HepG2 (cell line): Measurements from ENCODE around the gene TMC8. TPM values are rescaled to one million over a fixed set of nuclear protein-coding genes. Genes with fewer than 3 reads are reported as not detected.
A peak's percentile ranks its signal among the peaks of the same experiment; 100 is the strongest.

Experiments
- CBX5 ChIP-seq: sonication (generic); formaldehyde crosslinking; IDR thresholded peaks from 2 replicates; pipeline ENCODE4 v1.4.0; 2020; ENCODE audit warnings: missing genetic modification reagents, borderline replicate concordance
- ELF3 ChIP-seq: IDR thresholded peaks from 2 replicates; pipeline ENCODE4 v1.6.1; 2016; ENCODE audit warnings: missing genetic modification reagents, missing compliant biosample characterization
- GLI4 ChIP-seq: sonication (generic); formaldehyde crosslinking; IDR thresholded peaks from 2 replicates; pipeline ENCODE4 v1.5.1; 2020; ENCODE audit warnings: missing genetic modification reagents, mild to moderate bottlenecking, moderate library complexity, borderline replicate concordance
- HNRNPL ChIP-seq: fragments of 200-400 bp; formaldehyde crosslinking; IDR thresholded peaks from 2 replicates; pipeline ENCODE4 v1.6.1; 2017; ENCODE audit warnings: mild to moderate bottlenecking, low read depth, low read length
- IKZF4 ChIP-seq: sonication (generic); formaldehyde crosslinking; IDR thresholded peaks from 2 replicates; pipeline ENCODE4 v1.5.1; 2020; ENCODE audit warnings: borderline replicate concordance, mild to moderate bottlenecking, low read depth, missing genetic modification reagents; ENCODE audit errors: not compliant biosample characterization
- JARID2 ChIP-seq: sonication (generic); formaldehyde crosslinking; IDR thresholded peaks from 2 replicates; pipeline ENCODE4 v1.8.1; 2023; ENCODE audit warnings: missing genetic modification reagents, inconsistent platforms; ENCODE audit not compliant: insufficient replicate concordance
- KDM2A ChIP-seq: sonication (generic); formaldehyde crosslinking; IDR thresholded peaks from 2 replicates; pipeline ENCODE4 v1.4.0; 2020; ENCODE audit warnings: low read depth, missing genetic modification reagents, borderline replicate concordance
- KMT2A ChIP-seq: sonication (generic); formaldehyde crosslinking; IDR thresholded peaks from 2 replicates; pipeline ENCODE4 v1.4.0; 2020; ENCODE audit warnings: missing genetic modification reagents
- MAZ ChIP-seq, 2 experiments: sonication (generic) in 1 of 2; formaldehyde crosslinking in 1 of 2; IDR thresholded peaks; 2 replicates each; pipeline versions ENCODE4 v1.5.0 to v1.6.1; 2012 to 2020; ENCODE audit warnings: low read depth in 2 of 2, mild to moderate bottlenecking in 2 of 2, borderline replicate concordance in 1 of 2, improper control_type of control experiment in 1 of 2, low read length in 1 of 2, missing genetic modification reagents in 1 of 2, moderate library complexity in 1 of 2
- NCOA1 ChIP-seq: sonication (generic); formaldehyde crosslinking; IDR thresholded peaks from 2 replicates; pipeline ENCODE4 v1.9.0; 2021; ENCODE audit warnings: missing genetic modification reagents
- NR2F1 ChIP-seq, 2 experiments: fragments of 450-650 bp in 1 of 2; formaldehyde crosslinking in 1 of 2; IDR thresholded peaks; 2 replicates each; pipeline versions ENCODE4 v1.5.0 to v1.6.1; 2016 to 2020; ENCODE audit warnings: mild to moderate bottlenecking in 1 of 2, missing compliant biosample characterization in 1 of 2, missing genetic modification reagents in 1 of 2, moderate library complexity in 1 of 2
- NR2F6 ChIP-seq, 2 experiments: IDR thresholded peaks; 2 replicates each; pipeline ENCODE4 v1.6.1; 2016; ENCODE audit warnings: antibody characterized with exemption in 1 of 2, mild to moderate bottlenecking in 1 of 2
- SP5 ChIP-seq: IDR thresholded peaks from 2 replicates; pipeline ENCODE4 v1.6.1; 2016; ENCODE audit warnings: low read depth, borderline replicate concordance
- ZBTB33 ChIP-seq: sonication (generic); formaldehyde crosslinking; IDR thresholded peaks from 2 replicates; pipeline ENCODE4 v1.4.0; 2020; ENCODE audit warnings: missing genetic modification reagents
- ZMYM2 ChIP-seq: sonication (generic); formaldehyde crosslinking; IDR thresholded peaks from 2 replicates; pipeline ENCODE4 v1.8.0; 2022; ENCODE audit warnings: mild to moderate bottlenecking, missing genetic modification reagents
- ZNF256 ChIP-seq: sonication (generic); formaldehyde crosslinking; conservative IDR thresholded peaks from 2 replicates; pipeline ENCODE4 v1.4.0; 2020; ENCODE audit warnings: missing genetic modification reagents
- ZNF260 ChIP-seq: sonication (generic); formaldehyde crosslinking; IDR thresholded peaks from 2 replicates; pipeline ENCODE4 v1.4.0; 2020; ENCODE audit warnings: missing genetic modification reagents, low read depth, mild to moderate bottlenecking, borderline replicate concordance
- ZNF275 ChIP-seq: sonication (generic); formaldehyde crosslinking; IDR thresholded peaks from 2 replicates; pipeline ENCODE4 v1.8.0; 2022; ENCODE audit warnings: missing genetic modification reagents, mild to moderate bottlenecking, inconsistent platforms, borderline replicate concordance
- ZNF326 ChIP-seq: sonication (generic); formaldehyde crosslinking; IDR thresholded peaks from 2 replicates; pipeline ENCODE4 v1.4.0; 2020; ENCODE audit warnings: missing genetic modification reagents, borderline replicate concordance
- ZNF460 ChIP-seq: sonication (generic); formaldehyde crosslinking; IDR thresholded peaks from 2 replicates; pipeline ENCODE4 v1.5.1; 2020; ENCODE audit warnings: missing genetic modification reagents, mild to moderate bottlenecking, borderline replicate concordance
- ZNF577 ChIP-seq: sonication (generic); formaldehyde crosslinking; IDR thresholded peaks from 2 replicates; pipeline ENCODE4 v1.4.0; 2020; ENCODE audit warnings: mild to moderate bottlenecking, low read depth, missing genetic modification reagents, borderline replicate concordance
- polyA plus RNA-seq, 8 experiments: library from polyadenylated mRNA; depleted of rRNA in 3 of 8; stranded (reverse) in 7 of 8; unstranded in 1 of 8; fragments of >200 nt; fragmentation: Illumina TruSeq in 4 of 8; extraction: Trizol in 4 of 8; gene quantifications; 2 replicates each; pipeline versions ENCODE4 v1.2.1 to v1.2.3, GENCODE V29; 2011 to 2016; ENCODE audit warnings: low read depth in 4 of 8, missing spikeins in 1 of 8, mixed read lengths in 1 of 8; ENCODE audit not compliant: insufficient read depth in 1 of 8
- total RNA-seq, 5 experiments: library from RNA; depleted of rRNA; stranded (reverse); fragments of >200 nt; fragmentation: Illumina TruSeq; extraction: Trizol; gene quantifications; 2 replicates each; pipeline ENCODE4 v1.2.3, GENCODE V29; 2016; ENCODE audit warnings: low read depth in 1 of 5
- TF ChIP-seq, protein P1 (sequence below): sonication (generic); formaldehyde crosslinking; IDR thresholded peaks from 2 replicates; pipeline ENCODE4 v1.4.0; 2020; ENCODE audit warnings: mild to moderate bottlenecking, low read depth, missing genetic modification reagents

TMC8 gene
- total and polyA plus RNA-seq, 2 of the 13 experiments (the other 11 are each of a cell fraction or from before 2014, with no cell fraction given): 0.53 to 7.8 TPM

DNA sequence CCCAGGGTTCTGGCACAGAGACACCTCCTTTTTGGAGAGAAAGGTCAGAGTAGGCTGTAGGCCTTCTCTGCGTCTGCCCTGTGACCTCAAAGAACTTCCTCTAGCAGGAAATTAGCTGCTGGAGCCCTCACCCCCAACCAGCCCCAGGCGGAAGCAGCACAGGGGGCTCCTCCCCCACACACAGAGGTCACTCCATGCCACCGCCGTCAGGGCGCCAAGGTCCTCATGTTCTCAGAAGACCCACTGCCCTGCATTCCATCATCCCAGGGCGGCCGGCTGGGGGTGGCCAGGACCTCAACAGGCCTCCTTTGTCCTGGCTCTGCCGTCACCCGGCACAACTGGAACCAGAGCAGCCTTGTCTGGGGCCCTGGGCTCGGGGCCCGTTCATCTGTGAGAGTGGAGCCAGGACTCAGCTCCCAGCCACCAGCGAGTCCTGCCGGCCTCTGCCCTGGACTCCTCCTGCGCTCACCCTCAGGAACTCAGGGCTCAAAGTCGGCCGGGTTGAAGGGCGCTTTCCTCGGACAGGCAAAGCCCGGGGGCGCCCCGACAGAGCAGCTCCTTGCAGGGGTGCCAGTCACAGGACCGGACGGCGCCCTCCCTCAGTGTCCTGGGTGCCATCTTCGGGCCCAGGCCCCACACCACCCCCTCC is 3.2 kb upstream of the TMC8 start (continued):
- TF ChIP-seq, protein P1, sequence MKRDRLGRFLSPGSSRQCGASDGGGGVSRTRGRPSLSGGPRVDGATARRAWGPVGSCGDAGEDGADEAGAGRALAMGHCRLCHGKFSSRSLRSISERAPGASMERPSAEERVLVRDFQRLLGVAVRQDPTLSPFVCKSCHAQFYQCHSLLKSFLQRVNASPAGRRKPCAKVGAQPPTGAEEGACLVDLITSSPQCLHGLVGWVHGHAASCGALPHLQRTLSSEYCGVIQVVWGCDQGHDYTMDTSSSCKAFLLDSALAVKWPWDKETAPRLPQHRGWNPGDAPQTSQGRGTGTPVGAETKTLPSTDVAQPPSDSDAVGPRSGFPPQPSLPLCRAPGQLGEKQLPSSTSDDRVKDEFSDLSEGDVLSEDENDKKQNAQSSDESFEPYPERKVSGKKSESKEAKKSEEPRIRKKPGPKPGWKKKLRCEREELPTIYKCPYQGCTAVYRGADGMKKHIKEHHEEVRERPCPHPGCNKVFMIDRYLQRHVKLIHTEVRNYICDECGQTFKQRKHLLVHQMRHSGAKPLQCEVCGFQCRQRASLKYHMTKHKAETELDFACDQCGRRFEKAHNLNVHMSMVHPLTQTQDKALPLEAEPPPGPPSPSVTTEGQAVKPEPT (CRISPR knock-in tag): 0 out of 2 replicates have a peak, but pooled peaks have one; percentile 46
- TF ChIP-seq ELF3 (CRISPR knock-in tag): peak; percentile 98
- TF ChIP-seq NR2F1 (CRISPR knock-in tag; IDR thresholded peaks at IDR 0.05): peak; percentile 59 to 75; a peak in 3 of 4 replicates
- TF ChIP-seq ZNF577 (CRISPR knock-in tag): no peak
- TF ChIP-seq ZMYM2 (CRISPR knock-in tag): 0 out of 2 replicates have a peak, but pooled peaks have one; percentile 10
- no peak for TF ChIP-seq ZNF256 (CRISPR knock-in tag)
- no peak for TF ChIP-seq ZNF460 (CRISPR knock-in tag)
- TF ChIP-seq KDM2A (CRISPR knock-in tag): no peak; the same call in 1 of the 2 replicates
- TF ChIP-seq IKZF4 (CRISPR knock-in tag): no peak
- TF ChIP-seq ZNF275 (CRISPR knock-in tag): 0 out of 2 replicates have a peak, but pooled peaks have one; percentile 10
- peak; percentile 5; the same call in 1 of the 2 replicates for TF ChIP-seq KMT2A
- 0 out of 2 replicates have a peak, but pooled peaks have one; percentile 86 for TF ChIP-seq GLI4 (CRISPR knock-in tag)
- TF ChIP-seq ZNF260 (CRISPR knock-in tag): no peak
- peak; percentile 92 for TF ChIP-seq HNRNPL
- TF ChIP-seq CBX5 (CRISPR knock-in tag): peak; percentile 76; the same call in 1 of the 2 replicates
- TF ChIP-seq ZBTB33 (CRISPR knock-in tag): 0 out of 2 replicates have a peak, but pooled peaks have one; percentile 32
- TF ChIP-seq JARID2: no peak
- peak; percentile 95 for TF ChIP-seq NR2F6 (IDR thresholded peaks at IDR 0.05)
- TF ChIP-seq NR2F6 (CRISPR knock-in tag; IDR thresholded peaks at IDR 0.05): peak; percentile 97
- TF ChIP-seq NCOA1 (CRISPR knock-in tag): no peak
- no peak; the same call in 1 of the 2 replicates for TF ChIP-seq ZNF326 (CRISPR knock-in tag)
- TF ChIP-seq MAZ (IDR thresholded peaks at IDR 0.05; ENCODE audit: borderline replicate concordance, low read depth, low read length): peak; percentile 59; the same call in 1 of the 2 replicates
- TF ChIP-seq MAZ (CRISPR knock-in tag; IDR thresholded peaks at IDR 0.05; ENCODE audit: low read depth): peak; percentile 72; the same call in 1 of the 2 replicates
- TF ChIP-seq SP5 (CRISPR knock-in tag): peak; percentile 95
